Peyer's patch (tissue), 4 donors: ENCODE data around the gene DNASE1L2.

Experiments used
- CTCF ChIP-seq, 6 experiments: fragments of 450-650 bp in 4 of 6; fragments of 200-600 bp in 2 of 6; sonication (generic) in 1 of 6; IDR thresholded peaks; one replicate each; pipeline ENCODE4 v1.5.1; 2017 to 2019; ENCODE audit warnings: antibody characterized with exemption in 6 of 6, mild to moderate bottlenecking in 3 of 6, moderate library complexity in 1 of 6
- POLR2A ChIP-seq, 2 donors: fragments of 450-650 bp; IDR thresholded peaks; one replicate each; pipeline ENCODE4 v1.5.1; 2017; ENCODE audit warnings: antibody characterized with exemption in 2 of 2, mild to moderate bottlenecking in 2 of 2, moderate library complexity in 2 of 2

- TF ChIP-seq CTCF (IDR thresholded peaks at IDR 0.05) (no peak), POLR2A (IDR thresholded peaks at IDR 0.05) (no peak)
Measured at GRCh38 chr16:2242598-2242997, 6.4 kb downstream of the DNASE1L2 start.
